Lower leg skin (tissue), 3 donors: ENCODE results near the gene SLC10A6.

Experiments used
- CTCF ChIP-seq, 3 donors: fragments of 450-650 bp; IDR thresholded peaks; one replicate each; pipeline ENCODE4 v1.5.1; 2016; ENCODE audit warnings: antibody characterized with exemption in 3 of 3, mild to moderate bottlenecking in 3 of 3, moderate library complexity in 2 of 3
- POLR2A ChIP-seq, 2 donors: fragments of 450-650 bp; IDR thresholded peaks; one replicate each; pipeline ENCODE4 v1.6.1; 2016 to 2017; ENCODE audit warnings: antibody characterized with exemption in 2 of 2, mild to moderate bottlenecking in 1 of 2, moderate library complexity in 1 of 2

GRCh38 chr4:86846921-86847320 lies 2.3 kb downstream of the SLC10A6 start:
- TF ChIP-seq CTCF (IDR thresholded peaks at IDR 0.05) (no peak), POLR2A (IDR thresholded peaks at IDR 0.05) (no peak)
